GM18858 (cell line): ENCODE results near the gene RFC1.
A peak's percentile ranks its signal among the peaks of the same experiment; 100 is the strongest.

Source experiments
- ATAC-seq: cut with Tn5 transposase; IDR thresholded peaks from one replicate; pipeline ENCODE4 v1.9.1; 2021; ENCODE audit not compliant: unreplicated experiment

The RFC1 gene

DNA sequence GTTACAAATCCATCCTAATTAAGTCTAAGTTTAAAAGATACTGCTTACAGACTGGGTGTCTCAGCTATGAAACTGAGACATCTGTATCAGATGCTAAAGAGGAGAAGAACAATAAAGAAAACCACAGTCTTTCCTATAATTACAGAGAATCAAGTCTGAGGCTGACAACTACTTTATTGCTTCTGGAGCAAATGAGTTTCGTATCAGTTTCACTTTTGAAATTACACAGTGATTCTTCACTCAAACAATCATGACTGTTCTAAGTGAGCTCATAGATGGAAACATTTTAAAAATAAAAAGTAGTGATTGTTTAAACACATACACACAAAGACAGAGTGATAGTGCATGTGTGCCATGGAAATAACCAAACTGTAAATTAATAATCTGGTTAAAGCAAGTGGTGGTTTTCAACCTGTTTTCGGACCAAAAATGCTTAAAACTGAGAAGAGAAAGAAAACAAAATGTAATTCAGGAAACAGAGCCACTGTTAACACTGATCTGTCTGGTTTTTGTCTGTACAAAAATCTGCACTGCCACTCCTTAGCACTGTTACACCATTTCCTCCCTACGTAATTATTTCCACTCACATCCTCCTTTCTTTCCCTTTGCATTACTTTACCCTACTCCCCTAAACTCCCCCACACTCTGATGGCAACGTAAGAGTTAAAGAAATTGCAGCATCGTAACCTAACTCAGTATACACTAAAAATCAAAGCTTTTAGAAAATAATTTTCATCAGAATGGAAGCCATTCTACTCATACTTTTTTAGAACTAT is 12.5 kb downstream of the RFC1 start:
- peak; percentile 70 for ATAC-seq

GRCh38 chr4:39353149-39353477 is 13.0 kb downstream of the RFC1 start:
- peak; percentile 1 for ATAC-seq

DNA sequence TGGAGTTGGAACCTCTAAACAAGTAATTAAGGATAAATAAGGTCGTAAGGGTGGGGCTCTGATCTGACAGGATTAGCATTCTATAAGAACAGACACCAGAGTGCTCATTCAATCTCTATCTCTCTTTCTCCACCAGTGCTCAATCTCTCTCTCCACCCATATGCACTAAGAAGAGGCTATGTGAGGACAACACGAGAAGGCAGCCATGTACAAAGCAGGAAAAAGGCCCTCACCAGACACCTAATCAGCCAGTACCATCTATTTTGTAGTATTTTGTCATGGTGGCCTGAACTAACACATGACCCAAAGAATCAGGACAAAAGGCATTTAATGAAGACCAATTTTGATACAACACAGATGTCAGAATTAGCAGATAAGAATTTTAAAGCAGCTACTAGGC is 16.8 kb downstream of the RFC1 start:
- no peak for ATAC-seq

DNA sequence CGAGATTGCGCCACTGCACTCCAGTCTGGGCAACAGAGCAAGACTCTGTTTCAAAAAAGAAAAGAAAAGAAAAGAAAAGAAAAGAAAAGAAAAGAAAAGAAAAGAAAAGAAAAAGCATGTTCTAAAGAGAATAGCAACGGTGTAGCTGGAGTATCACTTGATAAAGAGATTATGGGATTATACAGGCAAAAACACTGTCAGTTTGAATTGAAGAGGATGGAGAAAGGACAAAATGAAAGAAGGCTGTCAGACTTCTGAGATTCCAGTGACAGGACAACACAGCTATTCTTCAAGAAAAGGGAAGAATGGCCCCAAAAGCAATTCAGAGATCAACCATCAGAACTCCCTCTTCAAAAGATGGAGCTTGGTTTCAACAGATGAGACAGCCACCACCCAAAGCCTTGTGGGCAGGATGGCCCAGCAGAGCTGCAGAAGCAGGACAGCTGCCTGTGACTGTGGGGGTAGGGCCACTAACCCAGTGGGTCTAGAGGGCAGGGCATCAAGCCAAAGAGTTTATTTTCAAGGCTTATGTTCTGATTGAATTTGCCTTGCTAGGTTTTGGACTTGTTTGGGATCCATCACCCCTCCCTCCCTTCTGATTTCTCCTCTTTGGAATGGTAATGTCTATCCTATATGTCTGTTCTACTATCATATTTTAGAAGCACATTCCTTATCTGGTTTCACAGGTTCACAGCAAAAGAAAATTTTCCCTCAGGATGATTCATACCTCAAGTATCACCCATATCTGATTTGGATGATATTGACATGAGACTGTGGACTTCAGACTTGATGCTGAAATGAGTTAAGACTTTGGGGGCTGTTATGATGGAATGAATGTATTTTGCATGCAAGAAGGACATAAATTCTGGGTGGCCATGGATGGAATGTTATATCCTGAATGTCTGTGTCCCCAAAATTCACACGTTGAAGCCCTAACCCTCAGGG is 17.5 kb downstream of the RFC1 start:
- ATAC-seq = no peak

- ATAC-seq = no peak
These were observed 19.2 kb downstream of the RFC1 start for GRCh38 chr4:39346856-39347519.

- no peak for ATAC-seq
These were observed 23.4 kb downstream of the RFC1 start for GRCh38 chr4:39342731-39343130.

DNA sequence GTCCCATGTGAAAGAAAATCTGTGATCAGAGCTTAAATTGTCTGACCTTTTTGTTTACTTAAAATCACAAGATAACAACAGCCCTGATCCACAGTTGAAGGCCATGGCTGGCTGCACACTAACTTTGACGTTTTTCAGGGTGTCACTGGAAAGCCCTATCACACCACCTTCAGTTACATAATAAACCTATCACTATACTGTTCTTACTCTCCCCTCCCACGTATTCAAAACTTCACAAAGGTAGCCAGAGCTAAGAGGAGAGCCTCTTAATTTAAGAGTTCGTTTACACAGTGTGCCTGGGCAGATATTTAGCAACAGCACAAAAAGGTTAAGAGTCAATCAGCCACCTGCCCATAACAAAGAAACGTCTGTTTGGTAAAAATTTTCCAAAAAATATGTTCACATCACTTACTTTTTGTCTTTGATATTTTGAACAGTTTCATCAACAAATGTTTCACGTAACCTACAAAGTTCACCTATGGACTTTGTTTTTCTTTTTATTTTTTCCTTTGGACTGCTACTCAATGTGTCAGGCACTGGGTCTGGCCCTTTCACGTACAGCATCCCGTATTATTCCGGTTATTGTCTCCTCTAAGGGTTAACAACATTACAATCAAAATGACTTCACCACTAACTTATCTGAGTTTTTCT is 25.0 kb downstream of the RFC1 start:
- ATAC-seq = no peak

DNA sequence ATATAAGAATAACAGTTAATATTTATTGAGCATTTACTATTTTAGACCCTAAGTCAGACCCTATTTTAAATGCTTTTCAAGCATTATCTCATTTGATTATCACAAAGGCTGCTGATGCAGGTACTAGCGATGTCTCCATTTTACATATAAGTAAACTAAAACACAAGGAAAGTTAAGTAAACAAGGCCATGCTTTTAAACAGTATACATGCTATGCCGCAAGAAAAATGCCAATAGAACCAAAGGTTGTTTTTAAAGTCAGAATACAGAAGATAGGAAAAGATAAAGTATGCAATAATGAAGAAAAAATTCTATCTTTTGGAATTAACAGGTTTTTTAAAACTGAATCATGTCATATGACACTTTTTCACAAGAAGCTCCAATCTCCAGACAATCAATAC is 26.2 kb downstream of the RFC1 start:
- no peak for ATAC-seq

DNA sequence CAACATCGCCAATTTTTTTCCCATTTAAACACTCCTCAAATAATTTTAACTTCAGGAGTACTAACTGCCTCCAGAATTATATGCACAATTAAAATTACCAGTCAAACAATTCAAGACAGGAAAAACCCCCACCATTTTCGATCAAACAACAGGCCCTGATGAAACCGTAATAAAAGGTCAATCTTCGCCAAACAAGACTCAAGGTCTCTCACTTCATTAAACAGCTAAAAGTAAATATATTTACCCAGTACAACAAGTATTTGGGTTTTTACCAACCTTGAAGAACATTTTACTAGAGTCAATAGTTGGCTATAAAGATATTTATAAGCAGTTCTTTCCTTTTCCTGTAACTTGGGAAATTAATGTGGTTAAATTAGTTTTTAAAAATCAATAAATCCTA is 28.3 kb downstream of the RFC1 start:
- ATAC-seq = no peak

DNA sequence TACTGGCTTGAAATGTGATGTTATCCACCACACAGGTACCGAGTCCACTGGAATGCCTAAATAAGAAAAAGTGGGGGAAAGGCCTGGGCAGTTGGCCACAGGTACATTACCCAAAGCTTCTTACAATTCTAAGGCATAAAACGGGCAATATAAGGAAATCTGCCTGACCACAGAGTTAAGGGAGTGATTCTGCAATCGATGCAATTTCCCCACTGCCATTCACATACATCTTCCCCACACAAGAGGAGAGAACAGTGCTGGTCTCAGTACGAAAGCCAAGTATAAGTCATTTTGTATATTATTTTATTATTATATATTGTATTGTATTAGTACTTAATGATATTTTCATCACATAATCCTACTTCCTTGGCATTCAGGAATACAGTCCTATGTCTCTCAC is 30.6 kb downstream of the RFC1 start:
- no peak for ATAC-seq

DNA sequence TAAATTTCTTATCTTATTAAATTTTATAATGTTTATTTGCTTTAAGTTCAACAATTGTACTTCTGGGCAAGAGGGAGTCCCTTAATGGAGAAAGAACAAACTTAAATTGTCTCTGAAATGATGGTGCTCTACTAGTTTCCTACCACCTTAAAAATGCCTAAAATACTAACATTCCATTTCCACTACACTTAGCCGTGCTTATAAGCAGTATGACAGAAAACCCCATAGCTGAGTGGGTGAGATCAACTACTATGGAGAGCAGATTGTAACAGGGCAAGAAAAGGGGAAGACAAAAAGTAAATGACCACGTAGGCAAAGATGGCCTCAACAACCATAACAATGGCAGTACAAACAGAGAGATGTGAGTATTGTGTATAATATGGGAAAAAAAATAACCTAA is 35.0 kb downstream of the RFC1 start:
- no peak for ATAC-seq

- no peak for ATAC-seq
These were observed 35.8 kb downstream of the RFC1 start for GRCh38 chr4:39330353-39330752.

DNA sequence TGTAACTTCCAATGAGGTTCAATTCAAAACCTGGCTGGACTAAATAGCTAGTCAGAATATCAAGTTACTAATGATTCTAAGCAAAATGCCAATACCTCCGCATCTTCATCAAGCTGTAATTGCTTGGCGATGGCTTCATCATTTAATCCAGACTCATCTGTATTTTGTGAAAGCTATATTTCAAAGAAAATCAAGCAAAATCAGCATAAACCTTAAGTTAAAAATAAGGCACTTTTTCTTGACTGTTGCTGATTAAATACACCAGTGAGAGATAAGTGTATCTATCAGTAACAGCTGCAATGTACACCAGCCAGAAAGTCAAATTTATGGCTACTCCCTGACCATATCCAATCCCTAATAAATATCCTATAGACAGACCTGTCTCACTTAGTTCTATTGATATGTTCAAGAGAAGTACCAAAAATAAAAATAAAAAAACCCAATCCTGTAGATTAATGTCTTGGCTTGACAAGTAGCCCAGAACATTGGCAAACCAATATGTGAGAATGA is 39.6 kb downstream of the RFC1 start:
- ATAC-seq = no peak

GRCh38 chr4:39324897-39325613 is 41.1 kb downstream of the RFC1 start:
- no peak for ATAC-seq

DNA sequence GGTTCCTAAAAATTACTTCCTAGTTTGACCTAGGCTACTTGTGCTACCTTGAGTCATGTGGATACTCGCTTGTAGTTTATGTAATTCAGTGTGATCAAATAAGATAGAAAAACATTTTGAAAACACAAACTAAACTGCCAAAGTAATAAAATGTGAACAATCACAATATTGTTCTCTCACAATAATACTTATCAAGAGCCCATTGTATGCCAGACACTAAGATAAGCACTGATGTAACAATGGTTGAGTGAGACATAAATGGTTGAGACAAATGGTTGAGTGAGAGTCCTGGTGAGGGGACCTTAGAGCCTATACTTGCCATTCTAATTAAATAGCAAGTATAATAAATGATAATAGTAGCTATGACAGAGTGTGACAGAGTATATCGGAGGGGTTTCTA is 41.7 kb downstream of the RFC1 start:
- no peak for ATAC-seq

DNA sequence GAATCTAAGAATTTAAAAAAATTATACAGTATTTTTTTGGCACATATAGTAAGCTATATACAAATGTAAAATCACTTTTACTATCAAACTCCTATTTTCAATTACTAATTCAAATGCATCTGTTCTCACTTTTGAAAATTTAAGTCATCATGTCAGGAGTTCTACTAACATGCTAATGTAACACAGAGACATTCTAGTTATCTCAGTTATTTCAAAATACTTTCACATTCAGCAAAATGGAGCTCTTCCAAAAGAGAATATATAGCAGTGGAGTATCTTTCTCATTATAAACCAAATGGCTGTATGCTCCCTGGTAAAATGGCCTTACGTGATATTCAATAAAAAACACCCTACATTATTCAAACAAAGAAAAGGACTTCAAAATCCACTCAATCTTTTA is 42.3 kb downstream of the RFC1 start:
- no peak for ATAC-seq

- no peak for ATAC-seq
These were observed 45.6 kb downstream of the RFC1 start for GRCh38 chr4:39320381-39321115.

DNA sequence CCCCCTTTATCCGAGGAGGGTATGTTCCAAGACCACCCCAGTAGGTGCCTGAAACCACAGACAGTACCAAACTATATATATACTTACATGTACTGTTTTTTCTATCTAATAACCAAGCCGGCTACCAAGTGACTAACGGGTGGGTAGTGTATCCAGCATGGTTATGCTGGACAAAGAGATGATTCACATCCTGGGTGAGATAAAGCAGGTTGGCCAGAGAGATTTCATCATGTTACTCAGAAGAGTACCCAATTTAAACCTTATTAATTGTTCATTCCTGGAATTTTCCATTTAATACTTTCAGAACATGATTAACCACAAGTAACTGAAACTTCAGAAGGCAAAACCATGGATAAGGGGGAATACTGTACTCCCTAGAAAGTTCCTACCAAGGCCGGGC is 46.5 kb downstream of the RFC1 start:
- ATAC-seq = no peak

- ATAC-seq = no peak
These were observed 53.3 kb downstream of the RFC1 start for GRCh38 chr4:39312816-39313215.

GRCh38 chr4:39308611-39309010 is 57.6 kb downstream of the RFC1 start:
- no peak for ATAC-seq
